Measurements from ENCODE around the gene KIAA1755. TPM values are rescaled to one million over a fixed set of nuclear protein-coding genes. Genes with fewer than 3 reads are reported as not detected.
"Not testable (repeated sequence)": the region's sequence is repeated elsewhere in the genome, so short reads cannot be mapped to it uniquely, and the experiment has no call there.

KIAA1755 gene
- total and polyA plus RNA-seq, 2 of the 4 experiments (the other 2 are of a cell fraction): 2.5 to 5.1 TPM

DNA sequence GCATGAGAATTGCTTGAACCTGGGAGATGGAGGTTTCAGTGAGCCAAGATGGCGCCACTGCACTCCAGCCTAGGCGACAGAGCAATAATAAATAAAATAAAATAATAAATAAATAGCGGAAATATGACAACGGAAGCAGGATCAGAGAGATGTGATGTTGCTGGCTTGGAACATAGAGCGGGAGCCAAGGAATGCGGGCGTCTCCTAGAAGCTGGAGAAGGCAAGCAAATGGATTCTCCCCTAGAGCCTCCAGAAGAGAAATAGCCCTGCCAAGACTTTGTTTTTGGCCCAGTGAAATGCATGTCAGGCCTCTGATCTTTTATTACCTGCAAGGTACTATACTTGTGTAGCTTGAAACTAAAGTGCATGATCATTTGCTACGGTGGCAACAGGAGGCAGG is 12.4 kb downstream of the KIAA1755 start:
- Histone ChIP-seq H3K4me3 (ENCODE audit: insufficient read depth, low read depth, low read length) (no peak overlapping the region), H2BK5ac (ENCODE audit: low read depth, low read length, poor library complexity, severe bottlenecking) (no peak overlapping the region), H3K79me1 (ENCODE audit: low read depth in 1 of 2, low read length in 2 of 2) (peaks cover 3 to 7% of the 10 kb centered on the region in 2 experiments; a peak in 2 of 4 replicates), H3K4ac (ENCODE audit: low read depth, low read length) (no peak overlapping the region), H3K9ac (ENCODE audit: low read depth, low read length) (no peak overlapping the region), H3K14ac (replicated peaks; ENCODE audit: low read depth, low read length) (no peak overlapping the region), H3K27ac (ENCODE audit: insufficient read depth, low read length) (no peak overlapping the region), H3K9me1 (ENCODE audit: insufficient read depth, low read length) (no peaks in the 10 kb centered on the region), H3K18ac (ENCODE audit: low read depth, low read length) (no peak overlapping the region), H3K4me2 (ENCODE audit: low read depth, low read length) (no peak overlapping the region), H2AK9ac (replicated peaks; ENCODE audit: low read depth, low read length, poor library complexity) (no peak overlapping the region), H2AFZ (replicated peaks; ENCODE audit: low read length, poor library complexity) (no peak overlapping the region), H3K9me3 (ENCODE audit: control insufficient read depth, insufficient read depth, low read length) (peaks cover 6% of the 10 kb centered on the region), H2BK20ac (ENCODE audit: low read depth, low read length) (no peak overlapping the region), H2AK5ac (ENCODE audit: low read depth, low read length) (no peak overlapping the region), H4K8ac (ENCODE audit: low read depth in 2 of 2, low read length in 2 of 2) (no peak overlapping the region), H3K4me1 (ENCODE audit: control insufficient read depth, insufficient read depth, low read length) (peaks cover 17% of the 10 kb centered on the region), H3K23ac (ENCODE audit: low read depth, low read length) (no peak overlapping the region), H3K27me3 (ENCODE audit: control insufficient read depth, insufficient read depth, low read length) (no peaks in the 10 kb centered on the region), H3K36me3 (ENCODE audit: control insufficient read depth, insufficient read depth, low read length) (peaks cover 12% of the 10 kb centered on the region), H2BK15ac (ENCODE audit: low read depth, low read length) (no peak overlapping the region), H2BK120ac (ENCODE audit: low read depth, low read length) (no peak overlapping the region), H4K91ac (ENCODE audit: insufficient read depth, low read depth, low read length) (no peak overlapping the region), H4K20me1 (ENCODE audit: insufficient read depth, low read length) (no peaks in the 10 kb centered on the region), H3K56ac (ENCODE audit: extremely low read depth, insufficient read depth, low read length) (no peak overlapping the region), H4K5ac (ENCODE audit: low read depth, low read length) (no peak overlapping the region)
- ATAC-seq (ENCODE audit: low read depth) (no peak), DNase-seq (no peak)
- CTCF ChIA-PET: no interaction called here
- in situ Hi-C loops (cut with MboI; ENCODE audit: low sequenced_read_pairs): no loop called here
- POLR2A ChIA-PET (ENCODE audit: unreplicated experiment): no interaction called here
- no TSS peak for BruUV-seq (replicated peaks)
- intact Hi-C loops (cut with micrococcal nuclease): no loop called here
- TF ChIP-seq CHD1 (IDR thresholded peaks at IDR 0.05; ENCODE audit: low read depth, low read length): no peak
- no CpG with 5 or more reads among the region's 8 CpGs for WGBS, 2 experiments (ENCODE audit: extremely low coverage in 2 of 2, insufficient read length in 1 of 2)
- dilution Hi-C loops (cut with HindIII; ENCODE audit: low sequenced_read_pairs, unreplicated experiment): no loop called here

DNA sequence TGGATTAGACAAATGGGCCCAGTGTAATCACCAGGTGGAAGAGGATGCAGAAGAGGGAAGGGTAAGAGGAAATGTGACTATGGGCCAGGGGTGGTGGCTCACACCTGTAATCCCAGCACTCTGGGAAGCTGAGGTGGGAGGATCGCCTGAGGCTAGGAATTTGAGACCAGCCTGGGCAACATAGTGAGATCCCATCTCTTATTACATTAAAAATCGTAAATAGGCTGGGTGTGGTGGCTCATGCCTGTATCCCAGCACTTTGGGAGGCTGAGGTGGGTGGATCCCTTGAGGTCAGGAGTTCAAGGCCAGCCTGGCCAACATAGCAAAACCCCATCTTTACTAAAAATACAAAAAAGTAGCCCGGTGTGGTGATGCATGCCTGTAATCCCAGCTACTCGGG is 12.8 kb downstream of the KIAA1755 start:
- BruUV-seq (replicated peaks); H2BK20ac ChIP-seq (ENCODE audit: low read depth, low read length); H4K20me1 ChIP-seq (ENCODE audit: insufficient read depth, low read length); H3K27ac ChIP-seq (ENCODE audit: insufficient read depth, low read length); H3K9me1 ChIP-seq (ENCODE audit: insufficient read depth, low read length); H3K4me3 ChIP-seq (ENCODE audit: insufficient read depth, low read depth, low read length); intact Hi-C loops (cut with micrococcal nuclease); H2BK15ac ChIP-seq (ENCODE audit: low read depth, low read length); H2AK5ac ChIP-seq (ENCODE audit: low read depth, low read length); H3K79me1 ChIP-seq (ENCODE audit: low read depth in 1 of 2, low read length in 2 of 2); H3K56ac ChIP-seq (ENCODE audit: extremely low read depth, insufficient read depth, low read length); H3K14ac ChIP-seq (replicated peaks; ENCODE audit: low read depth, low read length); H3K18ac ChIP-seq (ENCODE audit: low read depth, low read length); CTCF ChIA-PET; in situ Hi-C loops (cut with MboI; ENCODE audit: low sequenced_read_pairs); H3K4ac ChIP-seq (ENCODE audit: low read depth, low read length); H3K4me2 ChIP-seq (ENCODE audit: low read depth, low read length); H4K91ac ChIP-seq (ENCODE audit: insufficient read depth, low read depth, low read length); H3K9ac ChIP-seq (ENCODE audit: low read depth, low read length); H2AFZ ChIP-seq (replicated peaks; ENCODE audit: low read length, poor library complexity); H2BK5ac ChIP-seq (ENCODE audit: low read depth, low read length, poor library complexity, severe bottlenecking); DNase-seq; H2AK9ac ChIP-seq (replicated peaks; ENCODE audit: low read depth, low read length, poor library complexity); ATAC-seq (ENCODE audit: low read depth); H4K5ac ChIP-seq (ENCODE audit: low read depth, low read length); POLR2A ChIA-PET (ENCODE audit: unreplicated experiment); dilution Hi-C loops (cut with HindIII; ENCODE audit: low sequenced_read_pairs, unreplicated experiment); H3K27me3 ChIP-seq (ENCODE audit: control insufficient read depth, insufficient read depth, low read length); H4K8ac ChIP-seq (ENCODE audit: low read depth in 2 of 2, low read length in 2 of 2); H3K9me3 ChIP-seq (ENCODE audit: control insufficient read depth, insufficient read depth, low read length); H3K23ac ChIP-seq (ENCODE audit: low read depth, low read length); H2BK120ac ChIP-seq (ENCODE audit: low read depth, low read length): not testable (repeated sequence)
- Histone ChIP-seq H3K36me3 (ENCODE audit: control insufficient read depth, insufficient read depth, low read length) (peaks cover 12% of the 10 kb centered on the region), H3K4me1 (ENCODE audit: control insufficient read depth, insufficient read depth, low read length) (peaks cover 13% of the 10 kb centered on the region)
- no CpG with 5 or more reads among the region's 4 CpGs for WGBS, 2 experiments (ENCODE audit: extremely low coverage in 2 of 2, insufficient read length in 1 of 2)

Data from IMR-90 (cell line).